HTERT RPE-1 (cell line): Measurements from ENCODE around the gene MT1A.
"Not testable (repeated sequence)": the region's sequence is repeated elsewhere in the genome, so short reads cannot be mapped to it uniquely, and the experiment has no call there.

Source experiments
- in situ Hi-C: fragments of 300-500 bp; cut with MboI; formaldehyde crosslinking; loops from 4 replicates; pipeline ENCODE4 v1.14.3; 2020; ENCODE audit warnings: low sequenced_read_pairs

The MT1A gene

GRCh38 chr16:56652600-56652999 lies 14.1 kb downstream of the MT1A start:
- in situ Hi-C loops, result no loop called here

- in situ Hi-C loops, result no loop called here
Measured at GRCh38 chr16:56653218-56653617, 14.8 kb downstream of the MT1A start.

- in situ Hi-C loops, result no loop called here
Measured at GRCh38 chr16:56657555-56658326, 19.3 kb downstream of the MT1A start, which contains the start of gene MT1F. Gene MT1F, plus strand, starts transcription at chr16:56657959. Its CDS starts 100 bp downstream, at chr16:56658059.

GRCh38 chr16:56658327-56658875 lies 19.9 kb downstream of the MT1A start:
- in situ Hi-C loops, result no loop called here

GRCh38 chr16:56662357-56663354 lies 24.2 kb downstream of the MT1A start:
- in situ Hi-C loops, result no loop called here

- in situ Hi-C loops, result no loop called here
Measured at GRCh38 chr16:56664506-56664905, 26.0 kb downstream of the MT1A start.

GRCh38 chr16:56665286-56666261 lies 27.1 kb downstream of the MT1A start:
- in situ Hi-C loops, result not testable (repeated sequence)

GRCh38 chr16:56667581-56668571 lies 29.4 kb downstream of the MT1A start, which contains the start of gene MT1G:
Gene MT1G, minus strand, starts transcription at chr16:56668065. Its CDS starts 72 bp downstream, at chr16:56667993.
- in situ Hi-C loops, result no loop called here

GRCh38 chr16:56669005-56669839 lies 30.8 kb downstream of the MT1A start, which contains the start of gene MT1H:
Gene MT1H, plus strand, starts transcription at chr16:56669814. Its CDS starts 71 bp downstream, at chr16:56669885.
- in situ Hi-C loops, result no loop called here

- in situ Hi-C loops, result no loop called here
Measured at GRCh38 chr16:56669840-56670619, 31.6 kb downstream of the MT1A start.

- in situ Hi-C loops, result no loop called here
Measured at GRCh38 chr16:56670620-56670934, 32.1 kb downstream of the MT1A start.

GRCh38 chr16:56671691-56672090 lies 33.2 kb downstream of the MT1A start:
- in situ Hi-C loops, result not testable (repeated sequence)

- in situ Hi-C loops, result not testable (repeated sequence)
Measured at GRCh38 chr16:56672171-56672570, 33.7 kb downstream of the MT1A start.

- in situ Hi-C loops, result no loop called here
Measured at GRCh38 chr16:56672761-56673536, 34.5 kb downstream of the MT1A start.

- in situ Hi-C loops, result no loop called here
Measured at GRCh38 chr16:56673921-56674320, 35.5 kb downstream of the MT1A start.

- in situ Hi-C loops, result not testable (repeated sequence)
Measured at GRCh38 chr16:56674570-56674969, 36.1 kb downstream of the MT1A start.
